IPS-18c (cell line): ENCODE results near the gene TTC16.
"Not testable (repeated sequence)": the region's sequence is repeated elsewhere in the genome, so short reads cannot be mapped to it uniquely, and the experiment has no call there.

Experiments used
- H3K4me3 ChIP-seq: 2 replicates; pipeline ENCODE4 v1.7.0; 2013; ENCODE audit warnings: low read depth, mild to moderate bottlenecking, low read length, moderate library complexity; ENCODE audit not compliant: insufficient read depth
- H3K9me3 ChIP-seq: one replicate; pipeline ENCODE4 v1.6.1; 2013; ENCODE audit warnings: mild to moderate bottlenecking, low read length, moderate library complexity; ENCODE audit not compliant: control insufficient read depth, insufficient read depth

TTC16 gene

GRCh38 chr9:127751269-127752054, 35.6 kb downstream of the TTC16 start:
- H3K4me3 ChIP-seq: no peak overlapping the region
- H3K9me3 ChIP-seq: no peaks in the 10 kb centered on the region

- no peaks in the 10 kb centered on the region for H3K9me3 ChIP-seq
- no peak overlapping the region for H3K4me3 ChIP-seq
Measured at GRCh38 chr9:127753148-127753547, 37.3 kb downstream of the TTC16 start.

- H3K9me3 ChIP-seq: no peaks in the 10 kb centered on the region
- H3K4me3 ChIP-seq: no peak overlapping the region
Measured at GRCh38 chr9:127753622-127754021, 37.7 kb downstream of the TTC16 start.

GRCh38 chr9:127754099-127755060, 38.5 kb downstream of the TTC16 start:
- Histone ChIP-seq H3K9me3 (no peaks in the 10 kb centered on the region), H3K4me3 (peak overlapping the region; percentile 69)

GRCh38 chr9:127755061-127756060, 39.5 kb downstream of the TTC16 start:
- Histone ChIP-seq H3K4me3 (peak overlapping the region; percentile 69), H3K9me3 (no peaks in the 10 kb centered on the region)

GRCh38 chr9:127756233-127756632, 40.4 kb downstream of the TTC16 start:
- no peak overlapping the region for H3K4me3 ChIP-seq
- H3K9me3 ChIP-seq: no peaks in the 10 kb centered on the region

- H3K9me3 ChIP-seq, H3K4me3 ChIP-seq: not testable (repeated sequence)
Measured at GRCh38 chr9:127756776-127757175, 40.9 kb downstream of the TTC16 start.

- no peaks in the 10 kb centered on the region for H3K9me3 ChIP-seq
Measured at GRCh38 chr9:127758843-127759242, 43.0 kb downstream of the TTC16 start.

GRCh38 chr9:127761061-127761460, 45.2 kb downstream of the TTC16 start:
- H3K4me3 ChIP-seq: no peak overlapping the region
- no peaks in the 10 kb centered on the region for H3K9me3 ChIP-seq

More at GRCh38 chr9:127758843-127759242, 43.0 kb downstream of the TTC16 start:
- H3K4me3 ChIP-seq: no peak overlapping the region

GRCh38 chr9:127761491-127761956, 45.6 kb downstream of the TTC16 start:
- no peak overlapping the region for H3K4me3 ChIP-seq
- no peaks in the 10 kb centered on the region for H3K9me3 ChIP-seq

GRCh38 chr9:127762111-127762676, 46.3 kb downstream of the TTC16 start:
- Histone ChIP-seq H3K9me3 (no peaks in the 10 kb centered on the region), H3K4me3 (no peak overlapping the region)

- H3K9me3 ChIP-seq: no peaks in the 10 kb centered on the region
Measured at GRCh38 chr9:127763918-127764384, 48.1 kb downstream of the TTC16 start.

GRCh38 chr9:127765418-127765817, 49.5 kb downstream of the TTC16 start:
- no peaks in the 10 kb centered on the region for H3K9me3 ChIP-seq
- H3K4me3 ChIP-seq: no peak overlapping the region

More at GRCh38 chr9:127763918-127764384, 48.1 kb downstream of the TTC16 start:
- no peak overlapping the region for H3K4me3 ChIP-seq

- H3K4me3 ChIP-seq: no peak overlapping the region
- H3K9me3 ChIP-seq: no peaks in the 10 kb centered on the region
Measured at GRCh38 chr9:127767410-127767809, 51.5 kb downstream of the TTC16 start.

- Histone ChIP-seq H3K4me3 (no peak overlapping the region), H3K9me3 (no peaks in the 10 kb centered on the region)
Measured at GRCh38 chr9:127767909-127768331, 52.0 kb downstream of the TTC16 start.

- H3K4me3 ChIP-seq: no peak overlapping the region
Measured at GRCh38 chr9:127768698-127769097, 52.8 kb downstream of the TTC16 start.

More at GRCh38 chr9:127768698-127769097, 52.8 kb downstream of the TTC16 start:
- H3K9me3 ChIP-seq: peaks cover 2% of the 10 kb centered on the region
